IPS-18a (cell line): Measurements from ENCODE around the gene ELOA.
"Not testable (repeated sequence)": the region's sequence is repeated elsewhere in the genome, so short reads cannot be mapped to it uniquely, and the experiment has no call there.

Experiments
- H3K27ac ChIP-seq: one replicate; pipeline ENCODE4 v1.5.1; 2013; ENCODE audit warnings: low read length
- H3K27me3 ChIP-seq: one replicate; pipeline ENCODE4 v1.6.1; 2013; ENCODE audit warnings: mild to moderate bottlenecking, low read length; ENCODE audit not compliant: control insufficient read depth, insufficient read depth
- H3K36me3 ChIP-seq: one replicate; pipeline ENCODE4 v1.6.1; 2013; ENCODE audit warnings: low read depth, low read length; ENCODE audit not compliant: control insufficient read depth
- H3K4me1 ChIP-seq: one replicate; pipeline ENCODE4 v1.6.1; 2013; ENCODE audit warnings: low read depth, low read length; ENCODE audit not compliant: control insufficient read depth
- H3K4me3 ChIP-seq: one replicate; pipeline ENCODE4 v1.5.1; 2013; ENCODE audit warnings: low read length
- H3K9ac ChIP-seq: one replicate; pipeline ENCODE4 v1.6.1; 2013; ENCODE audit warnings: mild to moderate bottlenecking, low read length, moderate library complexity
- H3K9me3 ChIP-seq: one replicate; pipeline ENCODE4 v1.6.1; 2013; ENCODE audit warnings: low read depth, low read length; ENCODE audit not compliant: control insufficient read depth

Gene ELOA

GRCh38 chr1:23791516-23792047 is 48.3 kb downstream of the ELOA start:
- no peak overlapping the region for H3K27ac ChIP-seq
- no peaks in the 10 kb centered on the region for H3K9me3 ChIP-seq
- H3K27me3 ChIP-seq: no peaks in the 10 kb centered on the region
- H3K9ac ChIP-seq: peak overlapping the region; percentile 60
- H3K4me3 ChIP-seq: peak overlapping the region; percentile 80
- peaks cover 3% of the 10 kb centered on the region for H3K4me1 ChIP-seq
- peaks cover 34% of the 10 kb centered on the region for H3K36me3 ChIP-seq

- no peaks in the 10 kb centered on the region for H3K27me3 ChIP-seq
- H3K9me3 ChIP-seq: no peaks in the 10 kb centered on the region
- H3K36me3 ChIP-seq: peaks cover 27% of the 10 kb centered on the region
- peaks cover 3% of the 10 kb centered on the region for H3K4me1 ChIP-seq
- peak overlapping the region; percentile 60 for H3K9ac ChIP-seq
- H3K4me3 ChIP-seq: peak overlapping the region; percentile 80
- H3K27ac ChIP-seq: no peak overlapping the region
These were observed 49.1 kb downstream of the ELOA start for GRCh38 chr1:23792151-23792945.

GRCh38 chr1:23793018-23793781 is 49.9 kb downstream of the ELOA start:
- Histone ChIP-seq H3K27me3 (no peaks in the 10 kb centered on the region), H3K36me3 (peaks cover 26% of the 10 kb centered on the region), H3K9ac (no peak overlapping the region), H3K4me3 (no peak overlapping the region), H3K9me3 (no peaks in the 10 kb centered on the region), H3K4me1 (peaks cover 3% of the 10 kb centered on the region), H3K27ac (no peak overlapping the region)

GRCh38 chr1:23793861-23794731 is 50.8 kb downstream of the ELOA start:
- no peaks in the 10 kb centered on the region for H3K27me3 ChIP-seq
- no peaks in the 10 kb centered on the region for H3K9me3 ChIP-seq
- no peak overlapping the region for H3K4me3 ChIP-seq
- H3K27ac ChIP-seq: no peak overlapping the region
- peaks cover 29% of the 10 kb centered on the region for H3K36me3 ChIP-seq
- H3K4me1 ChIP-seq: peaks cover 6% of the 10 kb centered on the region
- H3K9ac ChIP-seq: no peak overlapping the region

- peaks cover 12% of the 10 kb centered on the region for H3K4me1 ChIP-seq
- H3K4me3 ChIP-seq, H3K9ac ChIP-seq, H3K27ac ChIP-seq, H3K27me3 ChIP-seq, H3K9me3 ChIP-seq: not testable (repeated sequence)
- H3K36me3 ChIP-seq: peaks cover 29% of the 10 kb centered on the region
These were observed 51.5 kb downstream of the ELOA start for GRCh38 chr1:23794732-23795182.

- Histone ChIP-seq H3K4me1 (peaks cover 9% of the 10 kb centered on the region), H3K27me3 (no peaks in the 10 kb centered on the region), H3K9me3 (no peaks in the 10 kb centered on the region), H3K9ac (no peak overlapping the region), H3K36me3 (peaks cover 29% of the 10 kb centered on the region), H3K4me3 (no peak overlapping the region), H3K27ac (no peak overlapping the region)
These were observed 52.6 kb downstream of the ELOA start for GRCh38 chr1:23795676-23796465.

- peaks cover 9% of the 10 kb centered on the region for H3K4me1 ChIP-seq
- no peaks in the 10 kb centered on the region for H3K9me3 ChIP-seq
- H3K9ac ChIP-seq: no peak overlapping the region
- H3K27ac ChIP-seq: no peak overlapping the region
- no peak overlapping the region for H3K4me3 ChIP-seq
- peaks cover 7% of the 10 kb centered on the region for H3K27me3 ChIP-seq
- H3K36me3 ChIP-seq: peaks cover 29% of the 10 kb centered on the region
These were observed 53.4 kb downstream of the ELOA start for GRCh38 chr1:23796466-23797271.

GRCh38 chr1:23797478-23798448 is 54.5 kb downstream of the ELOA start:
- H3K4me3 ChIP-seq: no peak overlapping the region
- no peak overlapping the region for H3K9ac ChIP-seq
- no peaks in the 10 kb centered on the region for H3K9me3 ChIP-seq
- H3K4me1 ChIP-seq: peaks cover 9% of the 10 kb centered on the region
- H3K27ac ChIP-seq: no peak overlapping the region
- peaks cover 14% of the 10 kb centered on the region for H3K27me3 ChIP-seq
- H3K36me3 ChIP-seq: peaks cover 29% of the 10 kb centered on the region

- H3K9ac ChIP-seq: no peak overlapping the region
- no peak overlapping the region for H3K27ac ChIP-seq
- no peaks in the 10 kb centered on the region for H3K9me3 ChIP-seq
- H3K36me3 ChIP-seq: peaks cover 23% of the 10 kb centered on the region
- peak overlapping the region; percentile 81 for H3K4me3 ChIP-seq
- H3K4me1 ChIP-seq: peaks cover 9% of the 10 kb centered on the region
- peaks cover 14% of the 10 kb centered on the region for H3K27me3 ChIP-seq
These were observed 55.4 kb downstream of the ELOA start for GRCh38 chr1:23798662-23799142.
